ENCODE data around the gene HYI. TPM values are rescaled to one million over a fixed set of nuclear protein-coding genes. Genes with fewer than 3 reads are reported as not detected.

HYI gene
- total and polyA plus RNA-seq, 2 of the 8 experiments (the other 6 are each of a cell fraction or from before 2014, with no cell fraction given) = 14.4 to 17.7 TPM

GRCh38 chr1:43427941-43428340 is 25.8 kb downstream of the HYI start:
- Histone ChIP-seq H4K20me1 (replicated peaks in 1 of 2; ENCODE audit: control insufficient read depth in 1 of 2, insufficient read depth in 2 of 2, low read length in 2 of 2) (no peaks in the 10 kb centered on the region), H3K18ac (ENCODE audit: extremely low read depth, low read length) (no peak overlapping the region), H3K56ac (replicated peaks; ENCODE audit: insufficient read length, low read depth, low read length) (no peak overlapping the region), H3K4me3 (ENCODE audit: extremely low read depth in 1 of 4, insufficient read depth in 2 of 4, low read depth in 3 of 4, low read length in 4 of 4) (no peak overlapping the region), H2BK15ac (ENCODE audit: low read length) (no peak overlapping the region), H3K9me3 (ENCODE audit: insufficient read depth in 2 of 2, low read depth in 1 of 2, low read length in 1 of 2) (no peaks in the 10 kb centered on the region), H4K8ac (ENCODE audit: extremely low read depth, insufficient read depth, low read length) (no peak overlapping the region), H4K5ac (ENCODE audit: insufficient read length, low read depth, low read length) (no peak overlapping the region), H2BK20ac (ENCODE audit: low read length) (no peak overlapping the region), H2BK5ac (ENCODE audit: low read depth, low read length) (no peak overlapping the region), H2AFZ (ENCODE audit: low read length) (no peak overlapping the region), H3K27ac (ENCODE audit: low read depth, low read length) (no peak overlapping the region), H3K9ac (replicated peaks in 1 of 4; ENCODE audit: extremely low read depth in 1 of 4, low read depth in 3 of 4, low read length in 3 of 4) (no peak overlapping the region), H4K91ac (replicated peaks; ENCODE audit: insufficient read length, low read length) (no peak overlapping the region), H3K79me2 (ENCODE audit: control insufficient read depth in 1 of 2, insufficient read depth in 2 of 2, low read length in 2 of 2) (no peaks in the 10 kb centered on the region), H3K23me2 (ENCODE audit: low read depth, low read length) (peaks cover 2% of the 10 kb centered on the region; the same call in 1 of the 2 replicates), H3K27me3 (replicated peaks in 1 of 4; ENCODE audit: control insufficient read depth in 3 of 4, extremely low read depth in 1 of 4, insufficient read depth in 3 of 4, low read length in 3 of 4) (no peaks in the 10 kb centered on the region), H3K4me1 (replicated peaks in 1 of 4; ENCODE audit: control insufficient read depth in 3 of 4, insufficient read depth in 4 of 4, low read length in 3 of 4) (no peaks in the 10 kb centered on the region), H3K14ac (ENCODE audit: insufficient read length) (no peak overlapping the region), H3K4me2 (ENCODE audit: insufficient read depth in 1 of 2, low read depth in 2 of 2, low read length in 2 of 2) (no peak overlapping the region), H2BK120ac (replicated peaks; ENCODE audit: low read depth, low read length) (no peak overlapping the region), H2AK5ac (ENCODE audit: low read depth, low read length) (no peak overlapping the region), H3K23ac (ENCODE audit: insufficient read length) (no peak overlapping the region), H3K4ac (replicated peaks; ENCODE audit: insufficient read length, low read depth, low read length) (no peak overlapping the region), H2BK12ac (ENCODE audit: low read depth, low read length) (no peak overlapping the region), H3K79me1 (ENCODE audit: low read depth, low read length) (no peaks in the 10 kb centered on the region), H3K36me3 (ENCODE audit: control insufficient read depth in 2 of 4, insufficient read depth in 4 of 4, low read length in 3 of 4) (peaks cover 0 to 54% (median 29%) of the 10 kb centered on the region in 4 experiments)
- POLR2A ChIA-PET (ENCODE audit: partially characterized antibody) = interaction anchor here (0.6 to 1.6 kb wide), 4 partner anchors 13 to 432 kb away, joined by 3 to 6 read pairs (median 4); no protein-coding TSS in a partner anchor
- DNase-seq (ENCODE audit: low read depth in 1 of 2, low spot score in 2 of 2) (no peak), FAIRE-seq (no peak)
- 88% methylated on average over 9 of the region's 9 CpGs; no CpG with 5 or more reads in 1 of the 2 experiments for WGBS, 2 experiments (ENCODE audit: extremely low coverage in 1 of 2, insufficient coverage in 1 of 2, insufficient read length in 1 of 2, insufficient replicate concordance in 2 of 2, low coverage in 1 of 2, low lambda C conversion rate in 2 of 2, missing lambda C conversion rate in 1 of 2)
- TF ChIP-seq USF2 (IDR thresholded peaks at IDR 0.05; ENCODE audit: low read length) = no peak
- no peak for TF ChIP-seq BACH1 (IDR thresholded peaks at IDR 0.05; ENCODE audit: low read length)
- TF ChIP-seq HDAC2 (IDR thresholded peaks at IDR 0.05; ENCODE audit: borderline replicate concordance in 1 of 2, low read depth in 2 of 2, low read length in 2 of 2) = no peak
- no peak for TF ChIP-seq NANOG (IDR thresholded peaks at IDR 0.05; ENCODE audit: insufficient read depth, low read depth, low read length, poor library complexity, severe bottlenecking)
- TF ChIP-seq JUN (IDR thresholded peaks at IDR 0.05; ENCODE audit: low read depth, low read length) = no peak
- no peak for TF ChIP-seq FOSL1 (IDR thresholded peaks at IDR 0.05; ENCODE audit: insufficient read depth, low read depth, low read length)
- TF ChIP-seq ATF3 (IDR thresholded peaks at IDR 0.05; ENCODE audit: insufficient read depth, low read depth, low read length) = no peak
- no peak for TF ChIP-seq ZNF274 (IDR thresholded peaks at IDR 0.05; ENCODE audit: borderline replicate concordance, extremely low read depth, low read length)
- CTCF ChIA-PET (ENCODE audit: partially characterized antibody) = interaction anchor here (1.2 to 1.5 kb wide), 2 partner anchors 13 to 102 kb away, joined by 3 to 5 read pairs; no protein-coding TSS in a partner anchor
